ENCODE results near the gene CORO6.

DNA sequence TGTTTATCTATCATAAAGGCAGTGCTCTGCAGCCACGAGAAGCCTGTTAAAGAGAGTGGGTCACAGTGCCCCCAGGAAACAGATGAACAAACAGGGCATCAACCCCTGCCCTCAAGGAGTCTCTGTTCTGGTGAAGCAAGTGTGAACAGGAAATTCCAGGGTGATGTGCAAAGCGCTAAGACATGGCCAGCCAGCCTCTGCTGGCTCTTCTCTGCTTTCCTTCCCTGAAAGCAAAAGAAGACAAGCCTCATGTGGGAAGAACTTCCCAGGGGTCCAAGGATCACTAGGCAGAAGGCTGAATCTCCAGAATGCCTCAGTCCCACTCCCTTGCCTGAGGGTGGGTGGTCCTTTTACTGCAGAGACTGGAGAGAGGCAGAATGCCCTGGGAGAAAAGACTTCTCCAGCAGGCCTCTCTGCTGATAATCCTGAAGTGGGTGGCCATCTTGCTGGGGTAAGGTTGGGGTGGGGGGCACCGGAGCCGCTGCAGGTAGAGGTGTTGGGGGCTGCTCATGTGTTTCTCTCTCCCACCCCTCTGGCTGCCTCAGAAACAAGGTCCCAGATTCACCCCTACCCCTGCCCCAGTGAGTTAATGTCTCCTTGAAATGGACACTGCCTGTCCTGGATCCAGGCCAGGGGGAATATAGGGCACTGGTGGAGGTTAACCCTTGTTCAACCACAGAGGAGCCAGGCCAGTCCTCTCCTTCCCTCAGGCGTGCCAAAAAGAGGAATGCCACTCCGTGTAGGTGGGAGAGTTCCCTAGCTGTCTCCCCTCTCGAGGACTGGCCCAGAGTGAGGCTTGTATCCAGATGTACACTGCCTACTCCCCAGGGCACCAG, 27.4 kb downstream of the CORO6 start:
- TF ChIP-seq TEAD4 (IDR thresholded peaks at IDR 0.05) (no peak), TCF12 (IDR thresholded peaks at IDR 0.05; ENCODE audit: low read depth) (no peak), TAF1 (IDR thresholded peaks at IDR 0.05; ENCODE audit: low read depth) (no peak), EP300 (IDR thresholded peaks at IDR 0.05; ENCODE audit: borderline replicate concordance) (no peak), RAD21 (IDR thresholded peaks at IDR 0.05; ENCODE audit: low read depth) (no peak)
- TF ChIP-seq, protein P1, sequence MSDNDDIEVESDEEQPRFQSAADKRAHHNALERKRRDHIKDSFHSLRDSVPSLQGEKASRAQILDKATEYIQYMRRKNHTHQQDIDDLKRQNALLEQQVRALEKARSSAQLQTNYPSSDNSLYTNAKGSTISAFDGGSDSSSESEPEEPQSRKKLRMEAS (IDR thresholded peaks at IDR 0.05), result no peak

Data from Ishikawa (cell line).